GM12865 (cell line): ENCODE measurements around the gene PTPN6.
A peak's percentile ranks its signal among the peaks of the same experiment; 100 is the strongest.

ENCODE experiments used
- DNase-seq: peaks from one replicate; pipeline ENCODE4 v3.0.0; 2010; ENCODE audit warnings: low read depth
- H3K4me3 ChIP-seq: 2 replicates; pipeline ENCODE4 v1.5.1; 2011; ENCODE audit warnings: mild to moderate bottlenecking, low read depth, low read length, control low read depth
- CTCF ChIP-seq: IDR thresholded peaks from 2 replicates; pipeline ENCODE4 v1.5.1; 2011; ENCODE audit warnings: low read length, control low read depth, low read depth, inconsistent platforms; ENCODE audit not compliant: insufficient read depth; ENCODE audit errors: missing control alignments

The PTPN6 gene

GRCh38 chr12:6958609-6959057 lies 7.5 kb downstream of the PTPN6 start:
- peak overlapping the region; percentile 76 for H3K4me3 ChIP-seq
- TF ChIP-seq CTCF = no peak
- no peak for DNase-seq

DNA sequence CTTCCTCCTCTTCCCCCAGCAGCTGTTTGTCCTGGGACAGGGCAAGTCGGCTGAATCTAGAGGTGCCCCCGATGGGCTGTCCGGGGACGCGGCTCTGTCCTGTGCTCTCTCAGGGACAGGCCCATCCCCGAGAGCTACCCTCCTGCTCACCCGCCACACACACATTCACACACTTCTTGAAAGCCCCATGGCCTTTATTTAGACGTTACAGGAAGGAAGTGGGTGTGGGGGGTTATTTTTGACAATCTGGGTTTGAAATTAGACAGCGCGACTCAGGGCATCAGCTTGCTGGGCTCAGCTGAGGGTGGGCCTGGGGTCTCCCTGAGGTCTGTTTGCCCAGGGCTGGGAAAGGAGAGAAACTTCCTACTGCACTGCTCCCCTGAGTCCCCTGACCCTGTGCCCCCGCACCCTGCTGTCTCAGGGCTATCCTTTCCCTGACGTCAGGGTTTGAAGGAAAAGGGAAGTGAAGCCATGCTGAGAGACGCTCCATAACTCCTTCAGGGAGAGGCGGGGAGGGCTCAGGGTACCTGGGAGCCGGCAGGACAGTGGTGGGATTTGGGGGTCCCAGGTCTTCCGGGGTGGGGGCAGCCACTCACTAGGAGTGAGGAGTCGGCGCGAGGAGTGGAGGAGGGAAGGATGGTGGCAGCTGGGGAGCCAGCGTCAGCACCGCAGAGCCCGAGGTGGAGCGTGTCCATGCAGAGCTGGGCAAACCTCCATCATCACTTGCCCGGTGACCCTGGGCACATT lies 8.1 kb downstream of the PTPN6 start:
- DNase-seq = peak; percentile 94
- no peak for TF ChIP-seq CTCF
- peak overlapping the region; percentile 76 for H3K4me3 ChIP-seq

GRCh38 chr12:6959805-6960592 lies 8.8 kb downstream of the PTPN6 start:
- DNase-seq = peak; percentile 31
- peak overlapping the region; percentile 76 for H3K4me3 ChIP-seq
- TF ChIP-seq CTCF = no peak

DNA sequence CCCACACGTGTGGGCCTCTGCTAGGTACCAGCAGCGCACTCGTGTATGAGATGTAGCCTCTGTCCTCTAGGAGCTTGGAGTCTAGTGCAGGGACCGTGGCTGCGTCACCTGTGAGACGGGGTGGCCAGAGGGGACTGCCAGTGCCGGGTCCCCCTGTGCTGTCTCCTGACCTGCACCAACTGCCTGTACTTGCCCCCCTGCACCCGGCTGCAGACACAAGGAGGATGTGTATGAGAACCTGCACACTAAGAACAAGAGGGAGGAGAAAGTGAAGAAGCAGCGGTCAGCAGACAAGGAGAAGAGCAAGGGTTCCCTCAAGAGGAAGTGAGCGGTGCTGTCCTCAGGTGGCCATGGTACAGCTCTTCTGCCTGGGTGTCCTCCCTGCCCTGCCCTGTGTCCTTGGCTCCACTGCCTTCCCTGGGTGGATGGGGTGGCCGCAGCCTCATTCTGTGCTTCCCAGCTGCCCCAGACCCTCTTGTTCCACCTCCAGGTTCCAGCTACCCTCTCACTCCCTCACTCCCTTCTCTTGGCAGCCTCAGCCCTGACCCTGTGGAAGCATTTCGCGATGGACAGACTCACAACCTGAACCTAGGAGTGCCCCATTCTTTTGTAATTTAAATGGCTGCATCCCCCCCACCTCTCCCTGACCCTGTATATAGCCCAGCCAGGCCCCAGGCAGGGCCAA lies 9.6 kb downstream of the PTPN6 start:
- DNase-seq = peak; percentile 86
- TF ChIP-seq CTCF = peak; percentile 44
- H3K4me3 ChIP-seq = peak overlapping the region; percentile 76

DNA sequence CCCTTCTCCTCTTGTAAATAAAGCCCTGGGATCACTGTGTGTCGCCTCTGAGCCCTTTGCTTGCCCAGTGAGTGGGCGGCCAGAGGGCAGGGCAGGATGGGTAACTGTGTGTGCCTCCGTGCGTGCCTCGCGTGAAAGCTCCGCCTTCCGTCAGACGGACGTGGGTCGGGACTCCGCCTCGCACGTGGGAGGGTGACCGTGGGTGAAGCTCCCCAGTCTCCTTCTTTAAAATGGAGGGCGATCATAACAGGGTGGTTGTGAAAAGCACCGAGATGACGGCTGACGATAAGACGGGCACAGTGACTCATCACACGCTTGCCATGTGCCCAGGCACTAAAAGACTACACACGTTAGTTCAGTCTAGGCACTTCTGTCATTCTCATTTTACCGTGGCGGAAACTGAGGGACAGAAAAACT lies 10.1 kb downstream of the PTPN6 start:
- no peak for TF ChIP-seq CTCF
- H3K4me3 ChIP-seq = peak overlapping the region; percentile 76
- peak; percentile 90 for DNase-seq

- peak; percentile 91 for DNase-seq
- TF ChIP-seq CTCF = peak; percentile 38
- H3K4me3 ChIP-seq = peak overlapping the region; percentile 76
These were observed 10.6 kb downstream of the PTPN6 start for GRCh38 chr12:6961695-6962284.
